UCSD-AML1 (cell line): ENCODE data around the gene ATXN2.
"Not testable (repeated sequence)": the region's sequence is repeated elsewhere in the genome, so short reads cannot be mapped to it uniquely, and the experiment has no call there.

ENCODE experiments used
- DNase-seq: peaks from one replicate; lab custom pipeline; 2025; ENCODE audit not compliant: unreplicated experiment; lab: John Stamatoyannopoulos, UW

The ATXN2 gene

GRCh38 chr12:111598637-111599452 is at the start of gene ATXN2:
Gene ATXN2, minus strand, starts transcription at chr12:111599315. Its CDS starts 281 bp downstream, at chr12:111599034.
- no peak for DNase-seq

- no peak for DNase-seq
Observed at GRCh38 chr12:111645433-111645832, 46.3 kb upstream of the ATXN2 start.

- DNase-seq: no peak
Observed at GRCh38 chr12:111643427-111643826, 44.3 kb upstream of the ATXN2 start.

GRCh38 chr12:111642681-111643426 is 43.7 kb upstream of the ATXN2 start:
- no peak for DNase-seq

GRCh38 chr12:111640506-111640905 is 41.4 kb upstream of the ATXN2 start:
- DNase-seq: no peak

GRCh38 chr12:111638556-111638955 is 39.4 kb upstream of the ATXN2 start:
- no peak for DNase-seq

- no peak for DNase-seq
Observed at GRCh38 chr12:111636209-111636945, 37.3 kb upstream of the ATXN2 start.

- no peak for DNase-seq
Observed at GRCh38 chr12:111635524-111635923, 36.4 kb upstream of the ATXN2 start.

GRCh38 chr12:111628505-111629260 is 29.6 kb upstream of the ATXN2 start:
- no peak for DNase-seq

GRCh38 chr12:111626230-111626629 is 27.1 kb upstream of the ATXN2 start:
- DNase-seq: no peak

GRCh38 chr12:111624540-111624939 is 25.4 kb upstream of the ATXN2 start:
- DNase-seq: no peak

GRCh38 chr12:111617841-111618240 is 18.7 kb upstream of the ATXN2 start:
- DNase-seq: not testable (repeated sequence)

- no peak for DNase-seq
Observed at GRCh38 chr12:111616177-111616623, 17.1 kb upstream of the ATXN2 start.

- no peak for DNase-seq
Observed at GRCh38 chr12:111607239-111607638, 8.1 kb upstream of the ATXN2 start.

- DNase-seq: no peak
Observed at GRCh38 chr12:111606767-111607230, 7.7 kb upstream of the ATXN2 start.

GRCh38 chr12:111605911-111606766 is 7.0 kb upstream of the ATXN2 start:
- no peak for DNase-seq

GRCh38 chr12:111602857-111603256 is 3.7 kb upstream of the ATXN2 start:
- not testable (repeated sequence) for DNase-seq

- DNase-seq: no peak
Observed at GRCh38 chr12:111602348-111602747, 3.2 kb upstream of the ATXN2 start.

- DNase-seq: not testable (repeated sequence)
Observed at GRCh38 chr12:111600986-111601385, 1.9 kb upstream of the ATXN2 start.

GRCh38 chr12:111600205-111600642 is 1.1 kb upstream of the ATXN2 start:
- no peak for DNase-seq
